GM19099 (cell line): ENCODE results near the gene SORT1.

ENCODE experiments used
- POLR2A ChIP-seq: IDR thresholded peaks from 3 replicates; pipeline ENCODE4 v1.6.1; 2011; ENCODE audit warnings: low read depth; ENCODE audit not compliant: insufficient read length; ENCODE audit errors: extremely low read depth

The SORT1 gene

DNA sequence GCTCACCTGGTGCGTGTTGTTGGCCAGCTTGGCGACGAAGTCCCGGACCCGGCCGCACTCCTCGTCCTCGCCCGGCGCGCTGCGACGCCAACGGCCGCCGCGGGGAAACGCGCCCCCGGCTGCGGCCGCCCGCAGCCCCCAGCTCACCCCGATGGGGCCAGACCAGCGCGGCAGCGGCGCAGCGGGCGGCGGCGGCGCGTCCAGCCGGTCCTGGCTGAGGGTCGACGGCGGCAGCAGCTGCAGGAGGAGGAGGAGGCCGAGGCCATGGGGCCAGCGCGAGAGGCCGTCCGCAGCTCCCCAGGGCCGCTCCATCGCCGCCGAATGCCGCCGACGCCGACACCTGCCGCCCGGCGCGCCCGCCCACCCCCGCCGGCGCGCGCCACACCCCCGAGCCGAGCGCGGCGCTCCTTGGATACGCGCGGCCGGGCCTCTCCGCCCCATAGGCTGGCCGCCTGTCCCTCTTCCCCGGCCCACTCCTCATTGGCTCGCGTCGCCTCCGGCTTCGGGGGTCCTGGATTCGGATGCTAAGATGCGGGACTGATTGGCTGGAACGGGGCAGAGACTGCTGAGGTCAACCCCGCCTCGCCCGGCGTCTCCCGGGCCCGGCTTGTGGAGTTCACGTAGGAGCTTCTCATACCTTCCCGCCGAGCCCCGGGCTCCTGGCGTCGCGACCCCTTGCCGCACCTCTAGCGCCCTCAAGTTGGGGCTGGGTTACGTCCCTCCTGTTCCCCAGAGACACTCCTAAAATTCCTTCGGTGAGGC lies at the start of gene SORT1:
TSS of gene SORT1 (minus strand) at position 338 of the 762 bp plus-strand sequence. CDS start at position 312, 26 bp downstream.
- no peak for TF ChIP-seq POLR2A

DNA sequence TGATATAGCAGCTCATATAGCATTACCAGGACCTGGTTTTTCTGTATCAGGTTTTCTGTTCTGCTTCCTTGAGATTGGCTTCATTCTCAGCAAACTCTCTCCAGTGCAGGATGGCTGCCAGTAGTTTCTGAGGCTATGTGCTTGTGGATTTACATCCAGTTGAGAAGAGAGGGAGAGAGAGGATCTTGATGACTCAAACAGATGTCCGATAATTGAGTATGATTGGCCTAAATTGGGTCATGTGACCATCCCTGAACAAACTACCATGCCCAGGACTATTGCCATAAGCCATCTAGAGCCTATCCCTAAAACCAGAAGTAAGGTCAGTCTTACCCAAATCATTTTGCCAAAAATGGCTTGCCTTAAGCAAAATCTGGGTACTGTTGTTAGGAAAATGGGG lies 46.6 kb upstream of the SORT1 start:
- no peak for TF ChIP-seq POLR2A

DNA sequence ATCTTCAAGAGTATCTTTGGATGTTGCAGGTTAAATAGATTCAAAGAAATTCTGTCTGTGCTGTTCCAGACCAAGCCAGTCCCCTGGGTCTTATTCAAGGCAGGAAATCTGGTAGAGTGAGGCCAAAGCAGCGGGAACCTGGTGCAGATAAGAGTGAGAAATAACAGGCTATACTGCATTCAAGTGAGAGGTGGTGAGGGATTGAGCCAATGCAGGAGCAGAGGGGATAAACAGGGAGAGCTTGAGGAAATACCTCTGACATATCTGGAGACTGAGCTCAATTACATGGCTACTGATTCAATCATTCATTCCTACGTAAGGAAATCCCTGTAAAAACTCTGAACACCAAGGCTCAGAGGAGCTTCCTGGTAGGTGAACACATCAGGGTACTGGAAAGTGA lies 45.8 kb upstream of the SORT1 start:
- no peak for TF ChIP-seq POLR2A

DNA sequence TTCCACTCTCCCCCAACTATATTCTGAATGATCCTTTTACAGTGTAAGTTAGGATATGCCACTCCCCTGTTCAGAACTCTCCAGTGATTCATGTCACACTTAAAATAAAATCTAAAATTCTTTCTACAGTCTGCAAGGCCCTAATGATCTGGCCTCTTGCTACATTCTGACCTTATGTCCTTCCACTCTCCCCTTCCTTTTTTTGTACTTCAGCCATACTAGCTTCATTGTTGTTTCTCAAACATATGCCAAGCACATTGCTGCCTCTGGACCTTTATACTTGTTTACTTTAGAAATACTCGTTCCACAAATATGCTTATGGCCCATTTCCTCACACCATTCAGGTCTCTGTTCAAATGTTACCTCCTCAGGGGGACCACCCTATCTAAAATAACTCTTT lies 43.4 kb upstream of the SORT1 start:
- TF ChIP-seq POLR2A = no peak

DNA sequence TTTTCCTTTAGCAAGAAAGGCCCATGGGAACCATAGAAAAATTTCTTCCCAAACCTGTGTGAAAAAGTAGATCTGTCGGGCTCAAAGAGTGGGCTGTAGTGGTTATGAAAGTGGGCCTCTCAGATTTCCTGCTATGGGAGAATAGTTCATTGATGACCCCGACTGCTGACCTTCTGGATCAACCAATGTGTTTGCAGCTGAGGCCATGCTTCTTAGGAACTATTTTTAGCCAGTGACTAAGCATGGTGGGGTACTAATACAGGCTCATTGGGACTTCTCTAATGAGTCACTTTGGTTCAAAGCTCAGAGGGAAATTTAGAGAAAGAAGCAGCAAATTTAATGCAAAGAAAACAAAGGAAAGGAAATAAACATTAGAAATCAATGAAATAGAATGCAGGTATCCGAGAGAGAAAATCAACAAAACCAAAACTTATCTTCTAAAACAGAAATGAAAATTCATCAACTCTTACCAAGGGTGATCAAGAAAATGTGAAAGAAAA lies 41.1 kb upstream of the SORT1 start:
- TF ChIP-seq POLR2A = no peak

DNA sequence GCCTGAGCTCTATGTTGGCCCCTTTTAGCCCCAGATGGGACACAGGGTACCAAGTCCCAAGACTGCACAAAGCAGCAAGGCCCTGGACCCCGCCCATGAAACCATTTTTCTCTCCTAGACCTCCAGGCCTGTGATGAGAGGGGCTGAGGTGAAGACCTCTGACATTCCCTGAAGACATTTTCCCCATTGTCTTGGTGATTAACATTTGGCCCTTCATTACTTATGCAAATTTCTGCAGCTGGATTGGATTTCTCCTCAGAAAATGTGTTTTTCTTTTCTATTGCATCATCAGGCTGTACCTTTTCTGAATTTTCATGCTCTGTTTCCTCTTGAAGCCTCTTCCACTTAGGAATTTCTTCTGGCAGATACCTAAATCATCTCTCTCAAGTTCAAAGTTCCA lies 36.8 kb upstream of the SORT1 start:
- no peak for TF ChIP-seq POLR2A

DNA sequence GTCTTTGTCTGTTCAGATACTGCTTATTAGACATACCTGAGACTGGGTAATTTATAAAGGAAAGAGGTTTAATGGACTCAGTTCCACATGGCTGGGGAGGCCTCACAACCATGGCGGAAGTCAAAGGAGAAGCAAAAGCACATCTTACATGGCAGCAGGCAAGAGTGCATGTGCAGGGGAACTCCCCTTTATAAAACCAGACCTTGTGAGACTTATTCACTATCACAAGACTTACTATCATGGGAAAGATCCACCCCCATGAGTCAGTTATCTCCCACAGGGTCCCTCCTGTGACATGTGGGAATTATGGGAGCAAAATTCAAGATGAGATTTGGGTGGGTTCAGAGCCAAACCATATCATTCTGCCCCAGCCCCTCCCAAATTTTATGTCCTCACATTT lies 35.6 kb upstream of the SORT1 start:
- TF ChIP-seq POLR2A = no peak

DNA sequence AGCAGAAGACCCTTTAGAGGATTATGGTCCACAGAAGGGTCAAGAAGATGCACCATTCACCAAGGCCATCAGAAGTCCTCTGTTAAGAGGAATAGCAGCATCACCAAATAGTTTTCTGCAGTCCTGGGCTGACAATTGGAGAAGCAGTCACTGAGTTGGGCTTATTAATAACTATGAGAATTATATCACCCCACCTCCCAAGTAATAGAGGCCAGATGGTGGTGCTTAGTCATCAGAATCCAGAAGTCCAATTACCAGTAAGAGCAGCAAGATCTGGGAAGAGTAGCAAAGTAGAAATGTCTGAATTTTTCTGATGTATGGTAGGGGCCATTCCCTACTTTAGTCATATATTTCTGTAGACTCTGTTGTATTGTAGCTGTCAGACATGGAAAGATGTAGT lies 34.6 kb upstream of the SORT1 start:
- TF ChIP-seq POLR2A = no peak

DNA sequence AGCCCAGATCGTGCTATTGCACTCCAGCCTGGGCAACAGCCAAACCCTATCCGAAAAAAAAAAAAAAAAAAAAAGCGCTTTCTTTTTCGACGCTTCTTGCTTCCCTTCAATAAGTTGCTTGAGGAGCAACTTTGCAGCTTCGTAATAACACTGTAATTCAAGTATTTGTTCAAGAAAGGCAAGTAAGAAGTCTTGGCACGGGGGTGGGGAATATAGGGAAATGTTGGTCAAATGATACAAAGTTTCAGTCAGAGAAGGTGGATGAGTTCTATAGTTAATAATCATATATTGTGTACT lies 29.4 kb upstream of the SORT1 start:
- no peak for TF ChIP-seq POLR2A

DNA sequence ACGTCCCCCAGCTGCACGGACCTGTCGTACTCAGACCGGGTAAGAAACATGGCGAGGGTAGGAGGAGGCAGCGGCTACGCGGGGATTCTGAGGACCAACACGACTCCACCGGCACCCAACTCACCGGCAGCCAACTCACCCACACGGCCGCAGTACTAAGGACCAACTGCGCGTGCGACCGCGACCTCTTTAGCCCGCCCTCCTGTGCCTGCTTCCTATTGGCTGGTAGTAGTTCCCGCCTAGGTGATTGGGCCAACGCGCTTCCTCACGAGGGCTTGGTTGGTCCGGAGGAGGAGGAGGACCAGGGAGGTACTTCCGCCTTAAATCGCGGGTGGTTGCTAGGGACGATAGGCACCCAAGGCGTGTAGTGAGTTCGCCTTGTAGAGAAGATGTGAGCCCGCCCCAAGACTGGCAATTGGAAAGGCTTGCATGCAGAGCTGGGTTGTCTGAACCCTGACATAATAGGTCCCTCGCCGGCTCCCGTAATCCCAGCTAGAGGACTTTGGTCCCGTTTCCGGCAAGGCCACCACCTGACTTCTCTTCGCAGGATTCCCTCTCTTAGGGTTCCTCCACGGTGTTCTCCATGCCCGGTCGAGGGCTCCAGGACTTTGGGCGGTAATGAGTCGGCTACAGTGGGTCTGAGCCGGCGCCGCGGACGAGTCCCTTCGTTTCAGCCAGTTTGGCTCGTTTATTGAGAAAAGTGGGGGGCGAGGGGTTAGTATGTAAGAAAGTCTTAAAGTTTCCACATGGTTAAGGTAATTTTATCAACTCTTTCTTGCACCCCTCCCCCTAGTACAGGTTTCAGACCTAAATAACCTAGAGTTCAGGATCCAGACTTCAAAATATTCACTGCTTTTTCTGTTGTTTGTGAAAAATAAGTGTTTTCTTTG lies 28.8 kb upstream of the SORT1 start, which contains the start of gene PSMA5:
TSS of gene PSMA5 (minus strand) at position 168 of the 890 bp plus-strand sequence. CDS start at position 50, 118 bp downstream.
- TF ChIP-seq POLR2A = peak; percentile 96

DNA sequence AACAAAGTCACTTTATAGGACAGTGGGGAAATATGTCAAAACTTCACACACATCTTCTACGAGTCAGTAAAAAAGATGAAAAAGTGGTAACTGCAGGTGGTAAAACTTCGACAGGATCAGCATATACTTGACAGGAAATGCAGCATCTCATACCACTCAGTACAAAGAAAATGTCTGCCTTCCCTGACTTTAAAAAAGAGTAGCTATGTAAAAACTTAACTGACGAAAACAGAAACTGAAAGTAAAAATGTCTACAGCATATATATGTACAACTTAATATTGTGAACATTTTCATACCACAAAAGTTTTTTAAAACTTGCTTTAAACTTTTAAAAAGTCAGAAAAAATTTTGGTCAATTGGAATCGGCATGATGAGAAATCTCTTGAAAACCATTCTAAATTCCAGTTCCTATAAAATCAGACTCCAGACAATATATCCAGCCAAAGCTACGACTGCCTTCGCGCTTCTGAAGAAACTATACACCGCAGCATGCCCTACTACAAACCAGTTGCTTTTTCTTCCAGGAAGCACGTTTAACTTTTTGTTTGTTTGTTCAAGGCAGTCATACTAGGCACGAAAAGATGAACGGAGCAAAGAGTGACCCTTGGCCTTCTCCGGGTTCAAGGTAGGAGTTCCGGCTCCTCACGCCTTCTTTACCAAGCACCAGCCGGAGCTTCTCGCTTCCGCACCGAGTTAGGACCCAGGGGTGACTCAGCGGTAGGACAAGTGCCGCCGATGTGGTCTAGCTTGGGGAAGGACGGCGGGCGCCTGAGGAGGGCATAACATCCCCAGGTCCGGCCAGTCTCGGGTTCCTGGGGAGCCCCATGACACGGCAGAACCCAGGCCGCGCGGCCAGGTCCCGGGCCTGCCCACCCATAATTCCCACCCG lies 27.9 kb upstream of the SORT1 start:
- no peak for TF ChIP-seq POLR2A

DNA sequence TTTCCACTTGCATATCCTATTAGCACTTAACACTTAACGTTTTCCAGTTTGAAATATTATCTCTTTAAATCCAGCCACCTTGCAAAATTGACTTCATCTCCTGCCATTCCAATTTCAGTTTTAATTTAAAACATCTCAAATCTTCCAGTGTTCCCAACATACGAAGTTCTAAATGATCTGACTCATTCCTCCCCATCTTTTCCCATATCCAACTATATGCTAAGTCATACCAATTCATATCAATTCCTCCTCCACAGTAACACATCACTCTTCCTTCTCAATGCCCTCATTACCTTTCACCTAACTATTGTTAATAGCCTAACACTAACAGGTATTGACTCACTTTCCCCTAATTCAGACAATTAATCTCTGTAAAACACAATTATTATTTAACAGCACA lies 25.8 kb upstream of the SORT1 start:
- TF ChIP-seq POLR2A = no peak

DNA sequence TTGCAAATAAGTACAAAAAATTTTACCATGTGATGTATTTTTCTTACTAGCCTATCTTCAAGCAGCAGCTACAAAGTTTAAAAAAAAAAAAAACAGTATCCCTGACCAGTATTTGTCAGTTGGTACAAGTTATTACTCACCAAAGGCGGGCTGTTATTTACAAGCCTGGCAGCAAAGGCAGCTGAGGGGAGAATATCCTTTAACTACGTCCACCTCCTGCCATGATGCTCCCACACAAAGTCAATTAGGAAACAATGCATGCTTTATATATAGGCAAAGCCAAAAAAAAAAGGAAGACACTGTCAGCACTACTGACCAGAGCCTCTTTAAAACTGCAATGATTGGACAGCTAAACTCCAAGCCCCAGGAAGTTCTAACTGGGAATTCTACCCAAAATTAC lies 14.8 kb upstream of the SORT1 start:
- no peak for TF ChIP-seq POLR2A

DNA sequence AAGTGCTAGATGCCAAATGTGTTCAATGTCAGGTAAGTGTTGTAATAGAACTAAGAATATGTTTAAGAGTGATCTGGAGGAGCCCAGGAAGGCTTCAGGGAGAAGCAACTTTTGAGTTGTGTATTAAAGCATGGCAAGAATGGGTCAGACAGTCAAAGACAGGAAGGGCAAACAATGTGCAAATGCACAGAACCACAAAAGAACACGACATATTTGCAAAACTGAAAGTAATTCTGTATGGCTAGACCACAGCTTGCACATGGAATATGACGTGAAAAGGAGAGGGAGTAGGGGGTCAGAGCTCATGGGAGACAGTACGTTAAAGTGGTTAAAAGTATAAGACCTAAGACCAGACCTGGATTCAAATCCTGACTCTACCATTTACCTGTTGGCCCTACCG lies 7.1 kb upstream of the SORT1 start:
- TF ChIP-seq POLR2A = no peak

DNA sequence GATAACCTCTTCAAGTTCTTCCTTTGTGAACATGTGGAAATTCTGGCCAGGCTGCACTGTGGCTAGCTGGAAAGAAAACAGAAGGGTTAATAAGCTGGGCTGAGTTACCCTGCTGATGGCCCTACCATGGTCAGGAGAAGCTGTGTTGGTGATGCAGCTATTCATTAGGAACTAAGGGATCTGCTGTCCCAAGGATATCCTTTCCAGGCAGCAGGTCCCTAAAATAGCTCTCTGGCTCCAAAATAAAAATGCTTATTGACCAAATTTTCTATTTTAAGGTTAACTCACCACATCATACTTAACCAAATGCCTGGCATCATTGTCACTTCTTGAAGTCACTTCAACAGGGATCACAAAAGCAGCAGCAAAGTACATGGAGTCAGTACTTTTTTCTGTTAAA lies 4.3 kb upstream of the SORT1 start:
- no peak for TF ChIP-seq POLR2A

DNA sequence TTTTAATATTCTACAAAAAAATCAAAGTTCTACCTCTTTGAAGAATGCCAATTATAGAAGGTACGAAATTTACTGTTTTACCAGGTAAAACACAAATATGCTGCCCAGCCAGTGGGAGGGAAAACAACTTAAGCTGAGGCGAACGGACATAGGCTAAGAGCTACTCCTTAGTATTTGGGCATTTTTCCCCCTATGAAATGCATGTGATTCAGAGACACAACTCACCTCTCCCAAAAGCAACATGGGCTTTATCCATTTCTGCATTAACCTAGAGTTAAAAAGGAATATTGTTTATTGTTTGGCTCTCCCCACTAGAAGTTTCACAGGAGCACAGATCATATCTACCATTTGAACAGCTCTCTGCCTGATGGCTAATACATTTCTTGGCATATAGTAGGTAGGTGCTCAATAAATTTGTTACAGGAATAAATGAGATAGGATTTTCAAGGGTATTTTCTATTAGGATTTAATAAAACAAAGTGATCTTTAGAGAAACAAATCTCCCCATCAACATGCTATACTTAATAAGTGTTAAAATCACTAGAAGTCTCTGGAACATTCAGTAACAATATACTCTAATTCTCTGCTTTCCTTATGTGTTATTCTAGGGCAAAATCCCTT lies 2.4 kb upstream of the SORT1 start:
- TF ChIP-seq POLR2A = no peak
